HUES64 (cell line): ENCODE measurements around the gene FOXM1.

Experiments used
- H3K27ac ChIP-seq: 2 replicates; pipeline ENCODE4 v1.7.0; 2013; ENCODE audit warnings: low read depth, low read length, inconsistent platforms
- H3K27me3 ChIP-seq: 2 replicates; pipeline ENCODE4 v1.6.1; 2013; ENCODE audit warnings: mild to moderate bottlenecking, low read length; ENCODE audit not compliant: insufficient read depth
- H3K36me3 ChIP-seq: 2 replicates; pipeline ENCODE4 v1.6.1; 2013; ENCODE audit warnings: mild to moderate bottlenecking, low read length; ENCODE audit not compliant: insufficient read depth
- H3K4me1 ChIP-seq: 2 replicates; pipeline ENCODE4 v1.6.1; 2013; ENCODE audit warnings: mild to moderate bottlenecking, low read length, moderate library complexity; ENCODE audit not compliant: insufficient read depth
- H3K4me3 ChIP-seq: 2 replicates; pipeline ENCODE4 v1.5.1; 2013; ENCODE audit warnings: mild to moderate bottlenecking, low read length, moderate library complexity
- H3K9ac ChIP-seq: 2 replicates; pipeline ENCODE4 v1.6.1; 2013; ENCODE audit warnings: mild to moderate bottlenecking, low read depth, low read length
- H3K9me3 ChIP-seq: 2 replicates; pipeline ENCODE4 v1.6.1; 2013; ENCODE audit warnings: low read depth, low read length; ENCODE audit not compliant: insufficient read depth
- WGBS: fragments of 150-250, 120-280 bp; methylation state at CpG from one replicate; pipeline ENCODE4 v1.1.7; 2013; ENCODE audit warnings: missing lambda C conversion rate; 5-methylcytosine and 5-hydroxymethylcytosine counted together

FOXM1 gene

DNA sequence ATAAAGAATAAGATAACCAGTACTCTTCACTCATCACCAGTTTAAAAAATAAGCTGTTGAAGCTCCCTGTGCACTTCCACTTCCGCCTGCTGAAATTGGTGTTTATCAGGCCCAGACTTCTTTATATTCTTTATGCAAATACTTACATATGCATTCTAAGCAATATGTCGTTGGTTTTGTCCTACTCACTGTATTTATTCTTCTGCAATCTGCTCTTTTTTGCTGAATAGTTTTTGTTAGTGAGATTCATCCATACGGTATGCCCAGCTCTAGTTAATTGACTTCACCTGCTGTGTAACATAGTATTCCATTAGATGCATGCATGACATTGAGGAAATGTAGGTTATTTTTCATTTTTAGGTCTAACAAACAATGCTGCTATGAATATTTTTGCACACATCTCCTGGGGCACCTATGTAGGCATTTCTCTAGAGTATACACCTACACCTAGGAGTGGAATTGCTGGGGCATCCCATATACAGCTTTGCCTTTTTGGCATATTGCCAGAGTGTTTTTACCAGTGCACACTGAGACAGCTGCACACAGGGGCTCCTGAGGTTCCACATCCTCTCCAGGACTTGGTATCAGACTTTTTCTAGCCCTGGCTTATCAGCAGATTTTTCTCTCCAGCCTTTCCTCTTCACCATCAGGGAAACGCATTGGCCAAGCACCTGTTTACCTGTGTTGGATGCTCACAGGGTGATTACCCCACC is 41.1 kb downstream of the FOXM1 start:
- Histone ChIP-seq H3K9ac (no peak overlapping the region), H3K4me1 (0 out of 2 replicates have a peak, but pooled peaks cover 11% of the 10 kb centered on the region), H3K9me3 (no peaks in the 10 kb centered on the region), H3K27me3 (no peaks in the 10 kb centered on the region), H3K4me3 (no peak overlapping the region), H3K27ac (no peak overlapping the region), H3K36me3 (no peaks in the 10 kb centered on the region)
- 90% methylated on average over 4 of the region's 4 CpGs for WGBS

DNA sequence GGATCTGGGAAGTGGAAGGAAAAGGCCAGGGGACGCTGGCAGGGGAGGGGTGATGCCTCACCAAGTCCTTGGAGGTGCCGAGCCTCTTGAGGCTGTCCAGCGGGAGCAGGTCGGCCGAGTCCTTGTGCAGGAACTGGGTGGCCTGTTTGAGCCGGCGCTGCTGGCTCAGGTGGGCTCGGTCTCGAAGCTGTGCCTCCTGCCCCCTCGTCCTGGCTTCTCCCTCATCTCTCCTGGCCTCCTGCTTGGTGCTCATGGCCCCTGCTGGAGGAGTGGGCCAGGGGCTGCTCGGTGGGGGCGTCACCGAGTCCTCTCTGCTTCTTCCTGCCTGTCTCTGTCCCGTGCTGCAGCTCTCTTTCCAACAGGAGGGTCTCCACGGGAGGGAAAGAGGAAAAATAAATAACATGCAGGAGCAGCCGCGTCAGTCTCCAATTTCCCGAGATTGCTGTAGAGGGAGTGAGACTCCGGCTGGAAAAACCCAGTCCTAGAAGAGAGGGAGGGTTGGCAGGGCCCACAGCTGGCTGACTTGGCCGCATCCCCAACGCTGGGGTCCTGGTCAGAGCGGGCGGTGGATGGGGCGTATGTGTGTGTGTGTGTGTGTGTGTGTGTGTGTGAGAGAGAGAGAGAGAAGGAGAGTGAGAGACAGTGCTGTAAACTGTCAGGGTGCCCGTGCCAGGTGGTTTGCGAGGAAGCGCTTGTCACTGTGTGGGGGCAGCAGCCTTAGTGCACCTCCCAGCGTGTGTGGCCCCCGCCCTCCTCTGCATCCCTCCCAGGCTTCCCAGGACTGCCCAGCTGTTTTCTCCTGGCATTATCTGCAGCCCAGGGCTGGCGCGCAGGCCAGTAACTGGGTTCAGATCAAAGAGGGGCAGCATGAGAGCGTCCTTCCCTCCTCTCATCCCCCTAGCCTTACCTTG is 42.1 kb downstream of the FOXM1 start, which contains the start of gene NRIP2:
TSS of gene NRIP2 (minus strand) at position 455 of the 911 bp plus-strand sequence. CDS start at position 403, 52 bp downstream.
- H3K27me3 ChIP-seq: no peaks in the 10 kb centered on the region
- no peaks in the 10 kb centered on the region for H3K36me3 ChIP-seq
- WGBS: 34% methylated on average over 32 of the region's 32 CpGs

DNA sequence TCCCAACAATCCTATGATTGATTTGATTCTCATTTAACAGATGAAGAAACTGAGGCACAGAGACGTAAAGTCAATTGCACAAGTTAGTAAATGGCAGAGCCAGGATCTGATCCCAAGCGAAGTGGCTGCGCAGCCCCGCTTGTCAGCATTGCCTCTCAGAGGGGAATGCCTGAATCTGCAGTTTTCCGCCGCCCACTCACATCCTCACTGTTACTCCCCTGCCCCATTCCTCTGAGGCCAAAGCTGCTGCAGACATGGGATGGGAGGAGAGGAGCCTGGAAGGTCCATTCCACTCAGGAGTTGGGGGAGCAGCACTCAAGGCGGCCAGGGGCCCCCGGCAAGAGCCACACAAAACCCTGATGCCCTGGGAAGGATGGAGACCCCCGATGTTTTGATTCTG is 43.2 kb downstream of the FOXM1 start:
- Histone ChIP-seq H3K36me3 (peaks cover 5% of the 10 kb centered on the region), H3K4me3 (no peak overlapping the region), H3K27ac (no peak overlapping the region), H3K4me1 (0 out of 2 replicates have a peak, but pooled peaks cover 11% of the 10 kb centered on the region), H3K9me3 (no peaks in the 10 kb centered on the region), H3K27me3 (no peaks in the 10 kb centered on the region), H3K9ac (no peak overlapping the region)
- WGBS: 84% methylated on average over 9 of the region's 9 CpGs

More for the DNA sequence above, 42.1 kb downstream of the FOXM1 start, which contains the start of gene NRIP2:
- H3K9ac ChIP-seq: peak within 1 kb of the TSS; percentile 12; the same call in 1 of the 2 replicates
- no peaks in the 10 kb centered on the region for H3K9me3 ChIP-seq
- 0 out of 2 replicates have a peak within 1 kb of the TSS, but pooled peaks have one; percentile 19 for H3K4me3 ChIP-seq
- H3K4me1 ChIP-seq: 0 out of 2 replicates have a peak, but pooled peaks cover 11% of the 10 kb centered on the region
- no peak within 1 kb of the TSS for H3K27ac ChIP-seq

DNA sequence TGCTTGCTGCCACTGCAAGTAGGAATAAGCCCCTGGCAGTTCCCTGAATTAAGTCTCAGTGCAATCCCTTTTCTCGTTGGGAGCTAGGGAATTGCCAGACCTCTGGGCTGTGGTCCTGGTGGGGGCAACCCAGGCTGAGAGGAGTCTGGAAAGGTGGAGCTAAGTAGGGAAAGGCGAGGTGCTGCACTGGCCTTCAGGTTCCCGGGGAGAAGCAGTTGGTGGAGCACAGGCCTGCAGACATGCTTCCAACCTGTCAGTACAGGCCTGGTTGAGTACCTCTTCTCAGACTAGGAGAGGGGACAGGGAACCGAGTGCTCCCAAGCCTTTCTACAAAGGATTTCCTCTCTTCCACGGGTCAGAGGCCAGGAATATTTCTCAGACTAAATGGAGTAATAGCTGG is 43.6 kb downstream of the FOXM1 start:
- Histone ChIP-seq H3K27me3 (no peaks in the 10 kb centered on the region), H3K4me1 (0 out of 2 replicates have a peak, but pooled peaks cover 11% of the 10 kb centered on the region), H3K9ac (no peak overlapping the region), H3K36me3 (peaks cover 7% of the 10 kb centered on the region), H3K9me3 (no peaks in the 10 kb centered on the region), H3K27ac (no peak overlapping the region), H3K4me3 (no peak overlapping the region)
- WGBS: 76% methylated on average over 4 of the region's 5 CpGs

DNA sequence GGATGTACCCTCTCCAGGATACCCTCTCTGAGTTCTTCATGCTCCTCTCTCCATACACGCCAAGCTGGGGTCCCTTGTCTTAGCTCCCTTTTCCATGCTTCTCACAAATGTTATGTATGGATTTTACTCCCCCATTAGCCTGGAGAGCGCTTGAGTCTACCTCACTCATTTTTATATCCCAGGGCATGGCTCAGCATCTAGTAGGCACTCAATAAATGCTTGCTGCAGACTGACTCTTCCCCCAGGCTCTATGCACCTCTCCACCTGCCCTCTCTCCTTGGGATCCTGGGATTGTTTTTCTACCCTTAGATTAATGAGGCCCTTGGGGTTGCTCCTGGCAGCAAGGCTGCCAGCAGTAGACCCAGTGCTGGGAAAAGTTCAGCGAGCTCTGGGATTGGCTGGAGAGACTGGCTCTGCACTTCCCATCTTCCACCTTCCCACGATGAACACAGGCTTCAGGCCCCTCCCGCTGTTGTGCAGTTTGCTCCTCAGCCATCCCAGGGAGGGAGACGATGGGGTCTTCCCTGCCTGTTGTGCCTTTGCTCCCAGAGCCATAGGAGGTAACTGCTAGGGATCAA is 44.3 kb downstream of the FOXM1 start:
- Histone ChIP-seq H3K4me3 (no peak overlapping the region), H3K9me3 (no peaks in the 10 kb centered on the region), H3K27ac (no peak overlapping the region), H3K9ac (no peak overlapping the region), H3K36me3 (peaks cover 14% of the 10 kb centered on the region), H3K4me1 (0 out of 2 replicates have a peak, but pooled peaks cover 11% of the 10 kb centered on the region), H3K27me3 (no peaks in the 10 kb centered on the region)
- 79% methylated on average over 6 of the region's 6 CpGs for WGBS

DNA sequence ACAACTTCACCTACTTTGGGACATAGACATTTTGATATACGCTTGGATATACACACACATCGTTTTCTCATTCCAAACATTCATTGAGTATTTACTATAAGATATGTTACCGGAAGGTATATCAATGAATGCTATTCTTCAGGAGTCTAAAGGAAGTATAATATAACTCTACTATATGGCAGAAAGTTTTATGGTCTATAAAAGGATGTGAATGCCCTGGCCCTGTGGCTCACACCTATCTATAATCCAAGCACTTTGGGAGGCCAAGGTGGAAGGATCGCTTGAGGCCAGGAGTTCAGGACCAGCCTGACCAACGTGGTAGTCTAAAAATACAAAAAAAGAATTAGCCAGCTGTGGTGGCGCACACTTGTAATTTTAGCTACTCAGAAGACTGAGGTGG is 47.7 kb downstream of the FOXM1 start:
- H3K9me3 ChIP-seq: no peaks in the 10 kb centered on the region
- no peak overlapping the region for H3K9ac ChIP-seq
- H3K4me3 ChIP-seq: no peak overlapping the region
- peaks cover 41% of the 10 kb centered on the region for H3K36me3 ChIP-seq
- no peak overlapping the region for H3K27ac ChIP-seq
- WGBS: 97% methylated on average over 5 of the region's 6 CpGs
- no peaks in the 10 kb centered on the region for H3K27me3 ChIP-seq
- peaks cover 22% of the 10 kb centered on the region; the same call in 1 of the 2 replicates for H3K4me1 ChIP-seq

DNA sequence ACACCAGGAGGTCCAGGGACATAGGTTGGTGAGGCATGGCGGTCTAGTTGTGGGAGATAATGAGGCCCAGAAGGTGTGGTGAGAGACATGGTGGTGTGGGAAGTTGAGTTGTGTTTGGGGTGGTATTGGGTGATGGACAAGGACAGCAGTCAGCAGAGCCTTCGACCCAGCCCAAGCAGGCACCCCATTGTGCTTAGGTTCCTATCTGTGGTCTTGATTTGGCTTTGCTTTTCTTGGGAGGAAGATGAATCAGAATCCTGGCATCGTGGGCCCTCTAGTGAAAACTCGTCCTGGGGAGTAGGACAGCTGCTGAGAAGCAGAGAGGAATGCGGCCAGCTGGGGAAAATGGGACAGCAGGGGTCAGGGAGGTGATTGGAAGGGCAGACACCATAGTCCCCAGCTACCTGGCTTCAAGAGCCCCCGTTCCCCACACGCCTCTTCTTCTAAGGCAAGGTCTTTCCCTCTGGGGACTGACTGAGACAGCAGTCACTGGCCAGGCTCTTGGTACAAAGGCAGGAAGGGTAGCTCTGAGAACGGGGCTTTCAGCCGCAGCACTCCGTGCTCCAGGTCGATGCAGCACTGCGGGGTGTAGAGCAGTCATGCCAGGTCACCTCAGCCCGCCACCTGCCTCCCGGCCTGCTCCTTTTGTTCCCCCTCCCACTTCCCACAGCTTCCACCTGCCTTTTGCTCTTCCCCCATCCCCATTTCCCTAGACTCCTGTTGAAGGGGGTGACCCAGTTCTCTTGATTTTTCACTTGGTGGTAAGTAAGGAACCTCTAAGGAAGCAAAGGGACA is 50.1 kb downstream of the FOXM1 start:
- Histone ChIP-seq H3K9ac (no peak overlapping the region), H3K4me1 (peaks cover 14% of the 10 kb centered on the region; the same call in 1 of the 2 replicates), H3K9me3 (no peaks in the 10 kb centered on the region), H3K27me3 (no peaks in the 10 kb centered on the region), H3K27ac (no peak overlapping the region), H3K36me3 (peaks cover 65% of the 10 kb centered on the region), H3K4me3 (no peak overlapping the region)
- 82% methylated on average over 14 of the region's 14 CpGs for WGBS

DNA sequence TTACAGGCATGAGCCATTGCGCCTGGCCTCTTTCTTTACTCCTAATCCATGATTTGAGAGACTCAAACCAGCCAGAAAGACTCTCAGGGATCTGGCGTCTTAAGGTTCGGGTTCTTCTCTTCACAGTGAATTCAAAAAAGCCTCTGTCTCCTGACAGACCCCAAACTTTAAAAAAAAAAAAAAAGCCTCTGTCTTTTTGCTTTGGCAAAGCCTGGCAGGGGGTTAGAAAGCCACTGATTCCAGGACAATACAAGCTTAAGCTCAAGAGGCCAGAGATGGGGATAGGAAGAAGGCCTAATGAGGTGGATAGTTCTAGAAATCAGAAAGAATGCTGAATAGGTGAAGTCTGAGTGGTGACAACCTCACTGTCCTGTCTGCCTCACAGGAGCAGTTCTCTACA is 50.9 kb downstream of the FOXM1 start:
- Histone ChIP-seq H3K9me3 (no peaks in the 10 kb centered on the region), H3K4me1 (peaks cover 14% of the 10 kb centered on the region; the same call in 1 of the 2 replicates), H3K36me3 (peaks cover 74% of the 10 kb centered on the region), H3K27ac (no peak overlapping the region; the same call in 1 of the 2 replicates), H3K4me3 (no peak overlapping the region), H3K27me3 (no peaks in the 10 kb centered on the region), H3K9ac (no peak overlapping the region)
- WGBS: 84% methylated on average over 3 of the region's 3 CpGs

DNA sequence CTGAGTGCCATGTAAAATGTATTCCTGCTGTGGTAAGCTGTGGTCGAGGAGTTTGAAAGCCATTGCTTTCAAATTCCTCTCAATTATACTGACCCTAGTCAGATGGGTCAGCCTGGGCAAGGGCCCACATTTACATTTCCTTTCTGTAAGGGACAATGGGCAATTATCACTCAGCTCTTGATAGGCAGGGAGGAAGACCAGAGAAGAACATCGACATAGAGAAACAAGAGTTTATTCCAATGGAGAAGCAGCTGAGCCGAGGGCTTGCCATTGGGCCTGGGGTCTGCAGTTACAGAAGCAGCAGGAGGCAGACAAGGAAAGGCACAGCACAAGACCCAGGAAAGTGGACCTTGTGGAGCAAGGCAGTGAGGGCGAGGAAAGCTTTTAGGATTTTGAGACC is 51.8 kb downstream of the FOXM1 start:
- peaks cover 80% of the 10 kb centered on the region for H3K36me3 ChIP-seq
- H3K4me3 ChIP-seq: no peak overlapping the region
- H3K27me3 ChIP-seq: no peaks in the 10 kb centered on the region
- no peak overlapping the region for H3K9ac ChIP-seq
- H3K9me3 ChIP-seq: no peaks in the 10 kb centered on the region
- H3K4me1 ChIP-seq: peaks cover 14% of the 10 kb centered on the region; the same call in 1 of the 2 replicates
- peak overlapping the region; percentile 42; the same call in 1 of the 2 replicates for H3K27ac ChIP-seq
- WGBS: 30% methylated on average over 3 of the region's 4 CpGs

DNA sequence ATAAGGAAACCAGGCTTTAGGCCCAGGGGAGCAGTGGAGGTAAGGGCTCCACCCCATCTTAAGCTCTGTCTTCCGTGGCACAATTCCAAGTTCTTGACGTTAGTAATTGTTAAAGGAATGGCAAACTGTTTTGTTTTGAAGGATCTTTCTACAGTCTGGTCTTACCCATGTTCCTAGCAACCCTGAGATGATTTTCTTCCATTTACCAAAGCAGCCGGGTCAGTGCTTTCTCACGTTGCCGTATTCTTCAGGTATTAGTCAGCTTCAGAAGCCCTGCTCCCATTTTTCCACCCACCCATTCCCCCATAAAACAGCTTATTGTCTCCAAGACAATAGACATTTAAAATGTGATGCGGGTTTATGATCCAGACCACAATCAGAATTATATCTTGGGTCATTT is 52.4 kb downstream of the FOXM1 start:
- Histone ChIP-seq H3K9me3 (no peaks in the 10 kb centered on the region), H3K4me3 (no peak overlapping the region), H3K36me3 (peaks cover 84% of the 10 kb centered on the region), H3K4me1 (peaks cover 18% of the 10 kb centered on the region; the same call in 1 of the 2 replicates), H3K9ac (no peak overlapping the region), H3K27me3 (no peaks in the 10 kb centered on the region), H3K27ac (peak overlapping the region; percentile 42; the same call in 1 of the 2 replicates)
- WGBS: 79% methylated on average over 6 of the region's 6 CpGs
